Esophagus squamous epithelium (tissue), 5 donors: Measurements from ENCODE around the gene KRT3. TPM values are rescaled to one million over a fixed set of nuclear protein-coding genes. Genes with fewer than 3 reads are reported as not detected.
A peak's percentile ranks its signal among the peaks of the same experiment; 100 is the strongest.

Source experiments
- DNase-seq: peaks from one replicate; lab custom pipeline; 2025; lab: John Stamatoyannopoulos, UW
- H3K27ac ChIP-seq, 4 donors: fragments of 200-600 bp; sonication (generic); one replicate each; pipeline ENCODE4 v1.5.1; 2016 to 2019; ENCODE audit warnings: mild to moderate bottlenecking in 1 of 4
- H3K27me3 ChIP-seq, 4 donors: fragments of 200-600 bp; sonication (generic); 1 replicate in 3 of 4; 2 replicates in 1 of 4; pipeline versions ENCODE4 v1.5.1 to v1.6.0; 2017 to 2021; ENCODE audit warnings: antibody characterized with exemption in 1 of 4
- H3K36me3 ChIP-seq, 3 donors: fragments of 200-600 bp; sonication (generic); one replicate each; pipeline ENCODE4 v1.5.1; 2016 to 2019
- H3K4me1 ChIP-seq, 3 donors: fragments of 200-600 bp; sonication (generic); one replicate each; pipeline ENCODE4 v1.5.1; 2017 to 2019
- H3K4me3 ChIP-seq, 4 donors: fragments of 200-600 bp; sonication (generic); 1 replicate in 3 of 4; 2 replicates in 1 of 4; pipeline ENCODE4 v1.5.1; 2016 to 2019; ENCODE audit warnings: mild to moderate bottlenecking in 2 of 4, moderate library complexity in 1 of 4
- H3K9me3 ChIP-seq, 3 donors: fragments of 200-600 bp; sonication (generic); one replicate each; pipeline ENCODE4 v1.5.1; 2016 to 2019
- POLR2A ChIP-seq, 4 donors: fragments of 450-650 bp; IDR thresholded peaks; one replicate each; pipeline ENCODE4 v1.6.1; 2017; ENCODE audit warnings: antibody characterized with exemption in 4 of 4, mild to moderate bottlenecking in 4 of 4, moderate library complexity in 3 of 4
- WGBS, 2 donors: methylation state at CpG; one replicate each; pipeline ENCODE4 v1.1.5; 2018; 5-methylcytosine and 5-hydroxymethylcytosine counted together
- intact Hi-C: fragments of 100-400 bp; cut with DNase I; formaldehyde crosslinking; loops from one replicate; pipeline ENCODE4 v1.15.0; 2022
- total RNA-seq, 4 donors: library from RNA; depleted of rRNA; stranded (reverse); fragments of >200 nt; gene quantifications; one replicate each; pipeline ENCODE4 v1.1.0, GENCODE V29; 2016
- TF ChIP-seq, protein P1 (sequence below), 6 experiments: fragments of 450-650 bp in 4 of 6; fragments of 200-600 bp in 2 of 6; sonication (generic) in 2 of 6; IDR thresholded peaks; one replicate each; pipeline ENCODE4 v1.5.1; 2016 to 2019; ENCODE audit warnings: antibody characterized with exemption in 6 of 6, mild to moderate bottlenecking in 4 of 6, moderate library complexity in 4 of 6
- donor health status: DM: yes; HTN: yes; CAD: no.

The KRT3 gene
- total RNA-seq, 4 donors from 2014 or later: 0.57 to 1.6 (median 0.86) TPM

DNA sequence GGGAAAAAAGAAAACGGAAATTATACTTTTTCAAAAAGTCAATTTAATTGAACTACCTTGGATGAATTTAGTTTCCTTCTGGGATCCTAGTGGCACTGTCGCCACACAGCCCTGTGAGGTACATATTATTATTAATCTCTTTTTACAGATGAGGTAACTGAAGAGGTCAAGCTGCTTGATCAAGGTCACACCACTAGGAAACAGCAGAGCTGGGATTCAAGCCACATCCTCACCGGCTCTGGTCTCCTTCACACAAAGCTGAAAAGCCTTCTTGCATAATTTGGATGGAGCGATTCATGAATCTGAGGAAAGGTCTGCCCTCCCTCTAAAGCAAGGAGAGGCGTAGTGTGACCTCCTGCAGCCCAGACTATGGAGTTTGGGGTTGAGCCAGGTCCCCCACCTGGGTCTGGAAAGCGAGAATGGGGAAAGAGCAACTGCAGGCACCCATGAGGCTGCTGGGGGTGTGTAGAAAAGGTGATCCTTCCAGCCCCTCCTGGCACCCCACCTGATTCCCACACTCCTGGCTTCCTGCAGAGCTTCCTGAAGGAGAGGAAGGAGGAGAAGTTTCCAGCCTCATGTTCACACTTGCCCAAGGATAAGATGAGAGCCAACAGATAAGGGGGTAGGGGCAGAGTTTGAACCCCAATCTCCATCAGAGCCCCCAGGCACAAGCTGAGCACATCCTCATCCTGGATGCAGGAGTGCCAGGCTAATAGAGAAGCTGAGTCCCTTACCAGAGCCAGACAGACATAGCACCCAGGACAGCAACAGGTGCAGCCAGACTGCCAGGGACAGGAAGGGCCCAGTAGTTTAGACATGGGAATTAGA is 42.1 kb upstream of the KRT3 start:
- H3K27me3 ChIP-seq: peaks cover 0 to 25% (median 0%) of the 10 kb centered on the region in 4 donors
- H3K4me1 ChIP-seq: peaks cover 0 to 24% (median 0%) of the 10 kb centered on the region in 3 donors
- intact Hi-C loops: no loop called here
- H3K4me3 ChIP-seq: no peak overlapping the region
- no peak for DNase-seq
- H3K9me3 ChIP-seq: no peaks in the 10 kb centered on the region
- 82 to 88% methylated on average over 5 to 6 of the region's 6 CpGs for WGBS, 2 donors
- no peaks in the 10 kb centered on the region for H3K36me3 ChIP-seq
- TF ChIP-seq, protein P1, sequence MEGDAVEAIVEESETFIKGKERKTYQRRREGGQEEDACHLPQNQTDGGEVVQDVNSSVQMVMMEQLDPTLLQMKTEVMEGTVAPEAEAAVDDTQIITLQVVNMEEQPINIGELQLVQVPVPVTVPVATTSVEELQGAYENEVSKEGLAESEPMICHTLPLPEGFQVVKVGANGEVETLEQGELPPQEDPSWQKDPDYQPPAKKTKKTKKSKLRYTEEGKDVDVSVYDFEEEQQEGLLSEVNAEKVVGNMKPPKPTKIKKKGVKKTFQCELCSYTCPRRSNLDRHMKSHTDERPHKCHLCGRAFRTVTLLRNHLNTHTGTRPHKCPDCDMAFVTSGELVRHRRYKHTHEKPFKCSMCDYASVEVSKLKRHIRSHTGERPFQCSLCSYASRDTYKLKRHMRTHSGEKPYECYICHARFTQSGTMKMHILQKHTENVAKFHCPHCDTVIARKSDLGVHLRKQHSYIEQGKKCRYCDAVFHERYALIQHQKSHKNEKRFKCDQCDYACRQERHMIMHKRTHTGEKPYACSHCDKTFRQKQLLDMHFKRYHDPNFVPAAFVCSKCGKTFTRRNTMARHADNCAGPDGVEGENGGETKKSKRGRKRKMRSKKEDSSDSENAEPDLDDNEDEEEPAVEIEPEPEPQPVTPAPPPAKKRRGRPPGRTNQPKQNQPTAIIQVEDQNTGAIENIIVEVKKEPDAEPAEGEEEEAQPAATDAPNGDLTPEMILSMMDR (IDR thresholded peaks at IDR 0.05): no peak
- no peak for TF ChIP-seq POLR2A (IDR thresholded peaks at IDR 0.05)
- H3K27ac ChIP-seq: peak overlapping the region in 2 of 4 donors; percentile 20 to 31

DNA sequence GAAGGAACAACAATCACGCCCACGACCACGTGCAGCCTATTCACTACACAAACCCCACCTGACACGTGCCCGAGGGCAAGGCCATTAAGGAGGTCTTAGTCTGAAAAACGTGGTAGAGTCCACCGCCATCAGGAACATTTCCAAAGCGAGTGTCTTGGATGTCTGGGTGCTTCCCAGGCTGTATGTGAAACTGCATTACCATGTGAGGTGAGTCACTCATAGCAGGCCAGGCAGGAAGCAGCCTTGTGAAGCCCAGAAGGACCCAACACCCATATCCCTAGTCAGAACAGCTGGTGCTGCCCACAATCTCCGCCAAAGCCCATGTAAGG is 41.5 kb upstream of the KRT3 start:
- WGBS, 2 donors: 49 to 54% methylated on average over 8 to 9 of the region's 9 CpGs
- H3K36me3 ChIP-seq: no peaks in the 10 kb centered on the region
- no peak for DNase-seq
- no peak overlapping the region for H3K4me3 ChIP-seq
- H3K4me1 ChIP-seq: peaks cover 0 to 24% (median 0%) of the 10 kb centered on the region in 3 donors
- intact Hi-C loops: no loop called here
- peaks cover 0 to 25% (median 0%) of the 10 kb centered on the region in 4 donors for H3K27me3 ChIP-seq
- TF ChIP-seq, protein P1 (IDR thresholded peaks at IDR 0.05): no peak
- TF ChIP-seq POLR2A (IDR thresholded peaks at IDR 0.05): no peak
- H3K9me3 ChIP-seq: no peaks in the 10 kb centered on the region
- H3K27ac ChIP-seq: peak overlapping the region in 2 of 4 donors; percentile 20 to 31

DNA sequence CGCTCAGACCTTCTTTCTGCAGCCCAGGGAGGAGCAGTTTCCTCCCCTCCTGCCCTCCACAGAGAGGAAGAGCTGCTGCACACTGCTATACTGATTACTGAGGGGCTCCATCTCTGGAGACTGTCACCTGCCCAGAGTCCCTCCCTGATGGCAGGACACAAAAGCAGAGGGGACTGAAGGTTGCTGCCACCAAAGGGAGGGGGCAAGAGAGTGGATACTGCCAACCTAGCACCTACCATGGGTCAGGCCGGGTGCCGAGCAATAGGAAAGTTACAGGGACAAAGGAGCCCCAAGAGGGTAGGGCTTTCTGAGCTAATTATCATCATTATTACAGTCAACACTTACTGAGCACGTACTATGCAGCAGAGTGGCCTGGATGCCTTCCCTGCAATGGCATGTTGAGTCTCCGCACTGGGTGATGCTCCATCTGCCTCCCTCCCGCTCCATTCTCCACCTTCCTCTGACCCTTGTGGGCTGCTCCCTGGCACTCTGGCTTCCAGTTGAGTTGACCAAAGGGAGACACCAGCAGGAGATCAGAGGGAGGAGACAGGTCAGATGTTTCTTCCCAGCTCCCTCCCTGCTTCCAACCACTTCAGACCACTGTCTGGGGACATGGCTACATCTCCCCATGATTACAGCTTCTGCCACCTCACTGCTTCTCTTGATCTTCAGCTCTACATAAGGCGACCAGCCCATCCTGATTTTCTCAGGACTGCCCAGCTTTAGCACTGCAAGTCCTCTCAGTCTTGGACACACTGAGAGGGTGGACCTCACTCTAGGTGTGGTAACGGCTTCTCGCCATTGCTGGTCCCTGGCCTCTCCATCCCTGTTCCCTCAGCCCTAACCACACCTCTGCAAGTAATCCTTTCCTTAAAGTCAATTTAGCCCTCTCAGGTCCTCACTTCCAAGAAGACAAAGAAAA is 40.8 kb upstream of the KRT3 start:
- TF ChIP-seq POLR2A (IDR thresholded peaks at IDR 0.05): no peak
- TF ChIP-seq, protein P1 (IDR thresholded peaks at IDR 0.05): no peak
- H3K9me3 ChIP-seq: no peaks in the 10 kb centered on the region
- intact Hi-C loops: no loop called here
- 82 to 84% methylated on average over 6 to 9 of the region's 9 CpGs for WGBS, 2 donors
- DNase-seq: no peak
- H3K4me3 ChIP-seq: no peak overlapping the region
- H3K36me3 ChIP-seq: no peaks in the 10 kb centered on the region
- H3K27me3 ChIP-seq: peaks cover 0 to 25% (median 0%) of the 10 kb centered on the region in 4 donors
- peaks cover 0 to 24% (median 0%) of the 10 kb centered on the region in 3 donors for H3K4me1 ChIP-seq
- H3K27ac ChIP-seq: peak overlapping the region in 3 of 4 donors; percentile 1 to 31 (median 20)

DNA sequence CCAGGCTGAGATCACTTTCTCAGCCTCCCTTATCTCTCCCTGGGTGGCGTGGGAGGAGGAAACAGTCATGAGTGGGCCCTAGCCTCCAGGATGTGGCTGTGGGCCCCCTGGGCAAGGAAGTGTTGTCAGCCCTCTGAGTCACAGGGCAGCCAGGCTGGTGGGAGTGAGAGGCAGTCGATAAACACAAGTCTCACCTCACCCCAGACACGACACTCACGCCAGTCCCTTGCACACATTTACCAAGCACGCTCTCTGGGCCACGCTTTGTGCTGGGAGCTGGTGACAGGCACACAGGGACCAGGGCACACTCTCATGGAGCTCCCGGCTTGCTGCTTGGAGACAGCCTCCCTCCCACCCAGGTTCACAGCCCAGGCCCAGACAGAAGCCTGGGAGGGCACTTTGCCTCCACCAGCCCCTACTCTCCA is 40.1 kb upstream of the KRT3 start:
- Histone ChIP-seq H3K27ac (peak overlapping the region in 1 of 4 donors; percentile 1), H3K4me3 (no peak overlapping the region), H3K27me3 (peaks cover 0 to 31% (median 0%) of the 10 kb centered on the region in 4 donors), H3K36me3 (no peaks in the 10 kb centered on the region), H3K9me3 (no peaks in the 10 kb centered on the region), H3K4me1 (peaks cover 0 to 24% (median 0%) of the 10 kb centered on the region in 3 donors)
- 87% methylated on average over 5 of the region's 7 CpGs; no CpG with 5 or more reads in 1 of the 2 donors for WGBS, 2 donors
- intact Hi-C loops: no loop called here
- DNase-seq: no peak
- TF ChIP-seq POLR2A (IDR thresholded peaks at IDR 0.05): no peak
- TF ChIP-seq, protein P1 (IDR thresholded peaks at IDR 0.05): no peak
